GM19372 (cell line): ENCODE results near the gene HSF2BP.
"Not testable (repeated sequence)": the region's sequence is repeated elsewhere in the genome, so short reads cannot be mapped to it uniquely, and the experiment has no call there.

Experiments used
- ATAC-seq: cut with Tn5 transposase; IDR thresholded peaks from one replicate; pipeline ENCODE4 v1.9.1; 2021; ENCODE audit warnings: mild to moderate bottlenecking, low read depth, moderate library complexity; ENCODE audit not compliant: unreplicated experiment

HSF2BP gene

GRCh38 chr21:43570195-43570594 lies 89.1 kb downstream of the HSF2BP start:
- not testable (repeated sequence) for ATAC-seq

- ATAC-seq = not testable (repeated sequence)
These were observed 96.8 kb downstream of the HSF2BP start for GRCh38 chr21:43562451-43562850.

- ATAC-seq = not testable (repeated sequence)
These were observed 118.7 kb downstream of the HSF2BP start for GRCh38 chr21:43540561-43540960.

GRCh38 chr21:43522495-43523131 lies 136.7 kb downstream of the HSF2BP start:
- ATAC-seq = not testable (repeated sequence)

- not testable (repeated sequence) for ATAC-seq
These were observed 141.6 kb downstream of the HSF2BP start for GRCh38 chr21:43517701-43518100.

GRCh38 chr21:43516860-43517627 lies 142.2 kb downstream of the HSF2BP start:
- ATAC-seq = not testable (repeated sequence)

- not testable (repeated sequence) for ATAC-seq
These were observed 142.9 kb downstream of the HSF2BP start for GRCh38 chr21:43516295-43516847.

GRCh38 chr21:43514834-43515233 lies 144.5 kb downstream of the HSF2BP start:
- ATAC-seq = not testable (repeated sequence)

GRCh38 chr21:43513023-43513422 lies 146.3 kb downstream of the HSF2BP start:
- ATAC-seq = not testable (repeated sequence)

GRCh38 chr21:43511209-43511608 lies 148.1 kb downstream of the HSF2BP start:
- ATAC-seq = not testable (repeated sequence)

GRCh38 chr21:43510669-43511068 lies 148.6 kb downstream of the HSF2BP start:
- ATAC-seq = not testable (repeated sequence)

GRCh38 chr21:43503892-43504291 lies 155.4 kb downstream of the HSF2BP start:
- not testable (repeated sequence) for ATAC-seq

GRCh38 chr21:43503075-43503750 lies 156.1 kb downstream of the HSF2BP start:
- not testable (repeated sequence) for ATAC-seq

GRCh38 chr21:43502407-43503071 lies 156.7 kb downstream of the HSF2BP start:
- not testable (repeated sequence) for ATAC-seq

GRCh38 chr21:43498924-43499323 lies 160.4 kb downstream of the HSF2BP start:
- not testable (repeated sequence) for ATAC-seq

- not testable (repeated sequence) for ATAC-seq
These were observed 161.2 kb downstream of the HSF2BP start for GRCh38 chr21:43498065-43498464.

GRCh38 chr21:43494279-43495012 lies 164.8 kb downstream of the HSF2BP start:
- not testable (repeated sequence) for ATAC-seq

- ATAC-seq = not testable (repeated sequence)
These were observed 165.8 kb downstream of the HSF2BP start for GRCh38 chr21:43493471-43493870.

GRCh38 chr21:43488235-43488634 lies 171.1 kb downstream of the HSF2BP start:
- not testable (repeated sequence) for ATAC-seq

- not testable (repeated sequence) for ATAC-seq
These were observed 173.2 kb downstream of the HSF2BP start for GRCh38 chr21:43486051-43486450.
